Fibroblast of lung (primary cell): ENCODE data around the gene PCDH1. TPM values are rescaled to one million over a fixed set of nuclear protein-coding genes. Genes with fewer than 3 reads are reported as not detected.
A peak's percentile ranks its signal among the peaks of the same experiment; 100 is the strongest.

Source experiments
- DNase-seq, 2 donors: peaks; one replicate each; pipeline versions ENCODE4 v3.0.0 to v3.0.0-alpha.2; 2010; ENCODE audit warnings: low read depth in 2 of 2
- H2AFZ ChIP-seq: 2 replicates; pipeline ENCODE4 v1.5.1; 2012; ENCODE audit warnings: low read length, control low read depth, inconsistent platforms
- H3K27ac ChIP-seq: 2 replicates; pipeline ENCODE4 v1.5.1; 2011; ENCODE audit warnings: low read length, control low read depth; ENCODE audit not compliant: insufficient read depth
- H3K27me3 ChIP-seq: 2 replicates; pipeline ENCODE4 v1.5.1; 2011; ENCODE audit warnings: mild to moderate bottlenecking, low read length; ENCODE audit not compliant: control insufficient read depth, insufficient read depth
- H3K36me3 ChIP-seq: 2 replicates; pipeline ENCODE4 v1.5.1; 2011; ENCODE audit warnings: low read length; ENCODE audit not compliant: control insufficient read depth, insufficient read depth
- H3K4me1 ChIP-seq: 2 replicates; pipeline ENCODE4 v1.5.1; 2011; ENCODE audit warnings: low read length; ENCODE audit not compliant: control insufficient read depth, insufficient read depth; ENCODE audit errors: extremely low read depth
- H3K4me2 ChIP-seq: 2 replicates; pipeline ENCODE4 v1.5.1; 2011; ENCODE audit warnings: low read length, control low read depth; ENCODE audit not compliant: insufficient read depth; ENCODE audit errors: extremely low read depth
- H3K4me3 ChIP-seq, 4 experiments: fragments of 200-600 bp in 1 of 4; sonication (generic) in 1 of 4; replicated peaks in 1 of 4; 2 replicates each; pipeline ENCODE4 v1.5.1; 2011 to 2016; ENCODE audit warnings: low read length in 4 of 4, low read depth in 3 of 4, mild to moderate bottlenecking in 3 of 4, control low read depth in 2 of 4, inconsistent platforms in 1 of 4, mixed read lengths in 1 of 4; ENCODE audit not compliant: insufficient read depth in 1 of 4; ENCODE audit errors: control extremely low read depth in 1 of 4
- H3K79me2 ChIP-seq: 2 replicates; pipeline ENCODE4 v1.5.1; 2012; ENCODE audit warnings: mild to moderate bottlenecking, low read length, inconsistent platforms; ENCODE audit not compliant: control insufficient read depth, insufficient read depth
- H3K9ac ChIP-seq: 2 replicates; pipeline ENCODE4 v1.5.1; 2011; ENCODE audit warnings: mild to moderate bottlenecking, low read length, control low read depth; ENCODE audit not compliant: insufficient read depth
- H3K9me3 ChIP-seq: 2 replicates; pipeline ENCODE4 v1.5.1; 2012; ENCODE audit warnings: low read depth, low read length; ENCODE audit not compliant: control insufficient read depth, insufficient read depth
- H4K20me1 ChIP-seq: 2 replicates; pipeline ENCODE4 v1.5.1; 2011; ENCODE audit warnings: low read length; ENCODE audit not compliant: control insufficient read depth, insufficient read depth; ENCODE audit errors: extremely low read depth
- CTCF ChIP-seq, 2 donors: IDR thresholded peaks in 1 of 2; conservative IDR thresholded peaks in 1 of 2; 1 replicate in 1 of 2; 2 replicates in 1 of 2; pipeline ENCODE4 v1.5.1; 2011 to 2012; ENCODE audit warnings: low read length in 2 of 2, control low read depth in 1 of 2, inconsistent platforms in 1 of 2, low read depth in 1 of 2, mild to moderate bottlenecking in 1 of 2
- EZH2 ChIP-seq: IDR thresholded peaks from 2 replicates; pipeline ENCODE4 v1.5.1; 2012; ENCODE audit warnings: low read length, control low read depth, mild to moderate bottlenecking; ENCODE audit errors: missing control alignments
- polyA plus RNA-seq, 2 donors: library from polyadenylated mRNA; depleted of rRNA in 1 of 2; stranded (reverse) in 1 of 2; unstranded in 1 of 2; fragments of >200 nt; gene quantifications; 2 replicates each; pipeline ENCODE4 v1.2.1, GENCODE V29; 2011 to 2012; ENCODE audit warnings: missing spikeins in 1 of 2
- total RNA-seq: library from RNA; depleted of rRNA; stranded (reverse); fragments of >200 nt; gene quantifications from 2 replicates; pipeline ENCODE4 v1.2.1, GENCODE V29; 2014

The PCDH1 gene
- total and polyA plus RNA-seq, 2 donors (not counting 1 experiment from before 2014, with no cell fraction given): 0.66 to 1.6 TPM

GRCh38 chr5:141843156-141843927 lies 34.9 kb downstream of the PCDH1 start:
- TF ChIP-seq CTCF (conservative IDR thresholded peaks at IDR 0.05 in 1 of 2, IDR thresholded peaks at IDR 0.05 in 1 of 2; ENCODE audit: low read depth in 1 of 2, low read length in 2 of 2) (no peak), EZH2 (no peak)
- no peak overlapping the region for H3K4me2 ChIP-seq
- no peaks in the 10 kb centered on the region for H3K79me2 ChIP-seq
- no peaks in the 10 kb centered on the region for H3K27me3 ChIP-seq
- DNase-seq: peak in 1 of 2 donors; percentile 34
- no peak overlapping the region for H3K9ac ChIP-seq
- no peak overlapping the region for H2AFZ ChIP-seq
- no peak overlapping the region for H3K4me3 ChIP-seq
- H3K27ac ChIP-seq: no peak overlapping the region
- no peaks in the 10 kb centered on the region for H3K4me1 ChIP-seq
- H3K36me3 ChIP-seq: no peaks in the 10 kb centered on the region
- no peaks in the 10 kb centered on the region for H4K20me1 ChIP-seq
- no peaks in the 10 kb centered on the region for H3K9me3 ChIP-seq

- Histone ChIP-seq H3K27ac (no peak overlapping the region), H3K4me1 (no peaks in the 10 kb centered on the region)
- TF ChIP-seq CTCF (conservative IDR thresholded peaks at IDR 0.05 in 1 of 2, IDR thresholded peaks at IDR 0.05 in 1 of 2; ENCODE audit: low read depth in 1 of 2, low read length in 2 of 2): no peak
- no peak for TF ChIP-seq EZH2
Measured at GRCh38 chr5:141841378-141842180, 36.6 kb downstream of the PCDH1 start.

GRCh38 chr5:141840826-141841360 lies 37.3 kb downstream of the PCDH1 start:
- Histone ChIP-seq H3K27me3 (no peaks in the 10 kb centered on the region), H3K9ac (no peak overlapping the region), H3K4me3 (no peak overlapping the region), H3K27ac (no peak overlapping the region), H2AFZ (no peak overlapping the region), H3K4me2 (no peak overlapping the region), H3K9me3 (no peaks in the 10 kb centered on the region), H4K20me1 (no peaks in the 10 kb centered on the region), H3K4me1 (no peaks in the 10 kb centered on the region), H3K36me3 (no peaks in the 10 kb centered on the region), H3K79me2 (no peaks in the 10 kb centered on the region)
- no peak for DNase-seq
- TF ChIP-seq EZH2 (no peak), CTCF (conservative IDR thresholded peaks at IDR 0.05 in 1 of 2, IDR thresholded peaks at IDR 0.05 in 1 of 2; ENCODE audit: low read depth in 1 of 2, low read length in 2 of 2) (no peak)

More at GRCh38 chr5:141841378-141842180, 36.6 kb downstream of the PCDH1 start:
- Histone ChIP-seq H3K36me3 (no peaks in the 10 kb centered on the region), H2AFZ (no peak overlapping the region), H3K4me3 (no peak overlapping the region), H3K9ac (no peak overlapping the region), H3K27me3 (no peaks in the 10 kb centered on the region), H3K9me3 (no peaks in the 10 kb centered on the region), H3K79me2 (no peaks in the 10 kb centered on the region), H4K20me1 (no peaks in the 10 kb centered on the region), H3K4me2 (no peak overlapping the region)
- DNase-seq: no peak
